Esophagus muscularis mucosa (tissue), 4 donors: ENCODE data around the gene MAPK8. TPM values are rescaled to one million over a fixed set of nuclear protein-coding genes. Genes with fewer than 3 reads are reported as not detected.

Experiments used
- DNase-seq: peaks from one replicate; pipeline ENCODE4 v3.0.0-alpha.2; 2017; ENCODE audit errors: extremely low spot score
- H3K27ac ChIP-seq, 4 donors: fragments of 200-600 bp; sonication (generic); replicated peaks in 1 of 4; 1 replicate in 3 of 4; 2 replicates in 1 of 4; pipeline ENCODE4 v1.5.1; 2016 to 2019; ENCODE audit warnings: mild to moderate bottlenecking in 1 of 4
- H3K27me3 ChIP-seq, 4 donors: fragments of 200-600 bp; sonication (generic); one replicate each; pipeline versions ENCODE4 v1.5.1 to v1.6.0; 2016 to 2019
- H3K36me3 ChIP-seq, 4 donors: fragments of 200-600 bp; sonication (generic); one replicate each; pipeline ENCODE4 v1.5.1; 2016 to 2019
- H3K4me1 ChIP-seq, 4 donors: fragments of 200-600 bp; sonication (generic); one replicate each; pipeline ENCODE4 v1.5.1; 2016 to 2019
- H3K4me3 ChIP-seq, 4 donors: fragments of 200-600 bp; sonication (generic); 1 replicate in 2 of 4; 2 replicates in 2 of 4; pipeline ENCODE4 v1.5.1; 2016 to 2019; ENCODE audit warnings: mild to moderate bottlenecking in 4 of 4, moderate library complexity in 1 of 4
- H3K9me3 ChIP-seq, 4 donors: fragments of 200-600 bp; sonication (generic); 1 replicate in 3 of 4; 2 replicates in 1 of 4; pipeline ENCODE4 v1.5.1; 2016 to 2019
- EP300 ChIP-seq: sonication (generic); formaldehyde crosslinking; IDR thresholded peaks from one replicate; pipeline ENCODE4 v1.6.1; 2017; ENCODE audit warnings: antibody characterized with exemption
- POLR2A ChIP-seq: fragments of 450-650 bp; IDR thresholded peaks from one replicate; pipeline ENCODE4 v1.6.1; 2017; ENCODE audit warnings: antibody characterized with exemption, moderate library complexity, mild to moderate bottlenecking, low read depth
- POLR2AphosphoS5 ChIP-seq, 2 donors: sonication (generic); formaldehyde crosslinking; IDR thresholded peaks; one replicate each; pipeline ENCODE4 v1.6.1; 2017; ENCODE audit warnings: antibody characterized with exemption in 2 of 2
- WGBS: methylation state at CpG from one replicate; pipeline ENCODE4 v1.1.5; 2018; 5-methylcytosine and 5-hydroxymethylcytosine counted together
- intact Hi-C: fragments of 100-400 bp; cut with DNase I; formaldehyde crosslinking; loops from one replicate; pipeline ENCODE4 v1.15.1; 2023
- total RNA-seq, 4 donors: library from RNA; depleted of rRNA; stranded (reverse); fragments of >200 nt; gene quantifications; one replicate each; pipeline versions ENCODE4 v1.1.0 to v1.2.1, GENCODE V29; 2016
- TF ChIP-seq, protein P1 (sequence below), 3 experiments: fragments of 200-600 bp in 2 of 3; fragments of 450-650 bp in 1 of 3; sonication (generic) in 2 of 3; IDR thresholded peaks; one replicate each; pipeline ENCODE4 v1.5.1; 2017 to 2019; ENCODE audit warnings: antibody characterized with exemption in 3 of 3, mild to moderate bottlenecking in 2 of 3, moderate library complexity in 1 of 3

The MAPK8 gene
- total RNA-seq, 4 donors from 2014 or later: 26.8 to 50.0 (median 33.1) TPM

DNA sequence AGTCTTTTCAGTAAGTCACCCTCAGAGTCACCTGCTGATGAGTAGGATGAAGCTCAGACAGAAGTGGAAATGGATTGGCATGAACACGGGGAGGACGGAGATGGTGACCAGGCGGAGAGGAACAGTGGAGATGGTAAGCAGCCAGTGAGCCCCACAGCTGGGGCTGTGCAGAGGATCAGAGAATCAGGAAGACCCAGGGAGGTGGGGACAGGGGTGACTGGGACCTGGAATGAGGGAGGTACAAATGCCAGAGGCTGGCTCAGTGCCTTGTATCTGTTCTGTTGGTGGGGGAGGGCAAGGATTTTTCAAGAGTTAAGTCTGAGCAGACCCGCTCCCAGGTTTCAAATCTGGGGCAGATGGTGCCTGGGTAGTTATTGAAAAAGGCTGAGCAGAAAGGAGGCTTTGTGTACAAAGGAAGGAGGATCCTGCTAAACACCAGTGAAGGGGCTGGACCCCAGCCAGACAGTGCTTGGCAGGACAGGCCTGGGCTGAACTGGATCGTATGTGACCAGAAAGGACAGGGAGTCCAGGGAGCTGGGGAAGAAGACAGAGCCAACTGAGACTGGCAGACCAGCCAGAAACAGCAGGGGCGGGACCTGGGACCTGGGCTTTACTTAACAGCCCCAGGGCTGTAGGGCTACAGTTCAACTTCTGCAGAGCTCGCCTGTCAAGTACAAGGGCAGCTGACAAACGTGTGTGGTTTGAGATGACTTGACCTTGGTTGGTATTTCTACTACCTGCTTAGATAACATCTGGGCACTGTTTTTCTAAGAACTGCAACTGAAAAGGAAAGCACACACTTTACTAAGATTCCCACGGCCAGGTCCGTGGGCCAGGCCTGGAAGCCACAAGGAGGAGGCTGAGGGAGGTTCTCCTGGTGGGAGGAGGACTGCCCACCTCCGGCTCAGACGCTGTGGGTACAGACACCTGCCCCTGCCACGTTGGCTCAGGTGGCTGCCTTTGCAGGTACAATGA is 18.8 kb upstream of the MAPK8 start:
- WGBS: 73% methylated on average over 11 of the region's 13 CpGs
- TF ChIP-seq POLR2A (no peak), EP300 (no peak), POLR2AphosphoS5 (IDR thresholded peaks at IDR 0.05) (no peak)
- TF ChIP-seq, protein P1, sequence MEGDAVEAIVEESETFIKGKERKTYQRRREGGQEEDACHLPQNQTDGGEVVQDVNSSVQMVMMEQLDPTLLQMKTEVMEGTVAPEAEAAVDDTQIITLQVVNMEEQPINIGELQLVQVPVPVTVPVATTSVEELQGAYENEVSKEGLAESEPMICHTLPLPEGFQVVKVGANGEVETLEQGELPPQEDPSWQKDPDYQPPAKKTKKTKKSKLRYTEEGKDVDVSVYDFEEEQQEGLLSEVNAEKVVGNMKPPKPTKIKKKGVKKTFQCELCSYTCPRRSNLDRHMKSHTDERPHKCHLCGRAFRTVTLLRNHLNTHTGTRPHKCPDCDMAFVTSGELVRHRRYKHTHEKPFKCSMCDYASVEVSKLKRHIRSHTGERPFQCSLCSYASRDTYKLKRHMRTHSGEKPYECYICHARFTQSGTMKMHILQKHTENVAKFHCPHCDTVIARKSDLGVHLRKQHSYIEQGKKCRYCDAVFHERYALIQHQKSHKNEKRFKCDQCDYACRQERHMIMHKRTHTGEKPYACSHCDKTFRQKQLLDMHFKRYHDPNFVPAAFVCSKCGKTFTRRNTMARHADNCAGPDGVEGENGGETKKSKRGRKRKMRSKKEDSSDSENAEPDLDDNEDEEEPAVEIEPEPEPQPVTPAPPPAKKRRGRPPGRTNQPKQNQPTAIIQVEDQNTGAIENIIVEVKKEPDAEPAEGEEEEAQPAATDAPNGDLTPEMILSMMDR (IDR thresholded peaks at IDR 0.05): no peak
- Histone ChIP-seq H3K4me3 (no peak overlapping the region), H3K9me3 (peaks cover 0 to 10% (median 3%) of the 10 kb centered on the region in 4 donors), H3K36me3 (no peaks in the 10 kb centered on the region), H3K27me3 (no peaks in the 10 kb centered on the region), H3K27ac (peak overlapping the region in 1 of 4 donors; percentile 2), H3K4me1 (peaks cover 0 to 30% (median 22%) of the 10 kb centered on the region in 4 donors)
- no peak for DNase-seq
- intact Hi-C loops: no loop called here

DNA sequence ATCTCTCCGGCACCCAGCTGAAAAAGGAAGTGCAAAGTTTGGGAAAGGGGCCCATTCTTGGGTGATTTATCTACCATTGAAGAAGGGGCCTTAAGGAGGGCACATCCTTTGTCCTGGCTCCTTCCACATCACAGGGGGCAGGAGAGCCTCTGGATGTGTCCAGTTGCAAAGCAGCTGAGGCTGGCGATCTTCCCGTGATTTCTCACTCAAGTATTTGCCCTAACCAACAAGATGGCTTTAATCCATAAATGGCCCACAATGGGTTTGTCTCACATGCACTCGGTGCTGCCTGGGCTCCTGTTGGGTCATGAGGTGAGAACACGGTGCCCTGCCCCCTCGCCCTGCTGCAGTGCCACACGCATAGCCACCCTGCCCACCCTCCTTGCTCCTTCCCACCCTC is 17.8 kb upstream of the MAPK8 start:
- Histone ChIP-seq H3K36me3 (no peaks in the 10 kb centered on the region), H3K27me3 (no peaks in the 10 kb centered on the region), H3K9me3 (peaks cover 0 to 9% (median 3%) of the 10 kb centered on the region in 4 donors), H3K4me1 (peaks cover 0 to 30% (median 22%) of the 10 kb centered on the region in 4 donors), H3K27ac (no peak overlapping the region), H3K4me3 (no peak overlapping the region)
- DNase-seq: no peak
- TF ChIP-seq, protein P1 (IDR thresholded peaks at IDR 0.05): no peak
- TF ChIP-seq POLR2AphosphoS5 (IDR thresholded peaks at IDR 0.05): no peak
- no peak for TF ChIP-seq POLR2A
- no peak for TF ChIP-seq EP300
- intact Hi-C loops: no loop called here
- 93% methylated on average over 5 of the region's 7 CpGs for WGBS

DNA sequence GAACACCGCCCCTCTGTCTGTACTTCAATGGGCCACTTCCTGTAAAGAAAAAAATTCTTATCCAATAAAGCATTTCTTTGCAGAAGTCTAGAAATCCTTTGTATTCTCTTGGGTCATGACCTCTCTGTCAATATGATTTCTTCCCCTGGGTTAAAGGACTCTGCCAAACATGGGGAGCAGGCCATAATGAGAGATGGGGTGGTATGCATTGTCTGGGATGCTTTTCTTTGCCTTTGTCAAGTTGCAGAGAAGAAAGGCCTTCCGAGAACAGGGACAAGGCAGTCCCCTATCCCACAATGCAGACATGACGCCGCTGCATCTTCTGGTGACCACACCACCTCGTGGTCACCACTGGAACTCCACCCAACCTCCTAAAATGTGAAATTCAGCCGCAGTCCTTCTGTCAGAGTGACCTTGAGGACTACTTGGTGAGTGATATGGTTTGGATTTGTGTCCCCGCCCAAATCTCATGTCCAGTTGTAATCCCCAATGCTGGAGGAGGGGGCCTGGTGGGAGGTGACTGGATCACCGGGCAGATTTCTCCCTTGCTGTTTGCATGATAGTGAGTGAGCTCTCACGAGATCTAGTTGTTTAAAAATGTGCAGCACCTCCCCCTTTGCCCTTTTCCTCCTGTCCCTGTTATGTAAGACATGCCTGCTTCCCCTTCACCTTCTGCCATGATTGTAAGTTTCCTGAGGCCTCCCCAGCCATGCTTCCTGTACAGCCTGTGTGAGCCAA is 16.8 kb upstream of the MAPK8 start:
- Histone ChIP-seq H3K9me3 (no peaks in the 10 kb centered on the region), H3K4me3 (no peak overlapping the region), H3K4me1 (peaks cover 0 to 30% (median 22%) of the 10 kb centered on the region in 4 donors), H3K36me3 (no peaks in the 10 kb centered on the region), H3K27ac (no peak overlapping the region), H3K27me3 (no peaks in the 10 kb centered on the region)
- no peak for DNase-seq
- intact Hi-C loops: no loop called here
- TF ChIP-seq EP300: no peak
- TF ChIP-seq, protein P1 (IDR thresholded peaks at IDR 0.05): peak; percentile 63 to 87 (median 79)
- 24% methylated on average over 9 of the region's 9 CpGs for WGBS

DNA sequence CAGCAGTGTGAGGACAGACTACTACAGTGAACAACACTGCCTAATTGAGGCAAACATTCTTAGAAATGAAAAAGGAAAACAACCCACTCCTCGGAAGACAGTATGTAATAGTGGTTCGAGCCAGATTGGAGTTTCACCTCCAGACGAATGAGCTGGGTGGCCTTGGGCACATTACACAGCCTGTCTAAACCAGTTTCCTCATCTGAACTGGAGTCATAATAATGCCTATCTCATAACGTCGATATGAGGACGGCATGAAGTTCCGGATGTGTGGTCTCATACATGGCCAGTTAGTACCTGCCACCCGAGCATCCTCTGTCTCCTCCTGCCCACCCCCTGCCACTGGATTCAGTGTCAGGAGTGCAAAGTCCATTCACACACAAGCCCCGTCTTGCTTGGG is 16.2 kb upstream of the MAPK8 start:
- Histone ChIP-seq H3K27ac (no peak overlapping the region), H3K27me3 (no peaks in the 10 kb centered on the region), H3K4me1 (peaks cover 0 to 30% (median 22%) of the 10 kb centered on the region in 4 donors), H3K4me3 (no peak overlapping the region), H3K36me3 (no peaks in the 10 kb centered on the region), H3K9me3 (no peaks in the 10 kb centered on the region)
- intact Hi-C loops: no loop called here
- DNase-seq: no peak
- TF ChIP-seq POLR2AphosphoS5 (IDR thresholded peaks at IDR 0.05): no peak
- TF ChIP-seq, protein P1 (IDR thresholded peaks at IDR 0.05): no peak
- TF ChIP-seq EP300: no peak
- TF ChIP-seq POLR2A: no peak
- WGBS: 91% methylated on average over 9 of the region's 9 CpGs
